K562 (cell line): ENCODE measurements around the gene PRRT1. TPM values are rescaled to one million over a fixed set of nuclear protein-coding genes. Genes with fewer than 3 reads are reported as not detected.
A peak's percentile ranks its signal among the peaks of the same experiment; 100 is the strongest.

Experiments
- NFE2L1 ChIP-seq: fragments of 450-650 bp; IDR thresholded peaks from 2 replicates; pipeline ENCODE4 v1.6.1; 2016; ENCODE audit warnings: missing genetic modification characterization, low read depth, mild to moderate bottlenecking, missing compliant biosample characterization, moderate library complexity, borderline replicate concordance
- RBM34 ChIP-seq: fragments of 200-400 bp; formaldehyde crosslinking; IDR thresholded peaks from 2 replicates; pipeline ENCODE4 v1.6.1; 2018; ENCODE audit warnings: low read length, borderline replicate concordance; ENCODE audit not compliant: insufficient read depth
- ZNF780A ChIP-seq: fragments of 250-450 bp; sonication (Bioruptor Pico); IDR thresholded peaks from 2 replicates; pipeline ENCODE4 v1.5.0; 2021; ENCODE audit warnings: mild to moderate bottlenecking
- polyA plus RNA-seq, 8 experiments: library from polyadenylated mRNA; depleted of rRNA in 4 of 8; stranded (reverse) in 5 of 8; unstranded in 3 of 8; fragments of >200 nt; fragmentation: Nextera tagmentation in 2 of 8; fragmentation: Illumina TruSeq in 1 of 8; extraction: Ambion mirVana in 2 of 8; extraction: Trizol in 1 of 8; gene quantifications; 2 replicates each; pipeline versions ENCODE4 v1.2.1 to v1.2.3, GENCODE V29; 2011 to 2014; ENCODE audit warnings: inconsistent platforms in 1 of 8, missing spikeins in 1 of 8
- total RNA-seq, 7 experiments: library from RNA; depleted of rRNA in 6 of 7; stranded (reverse); fragments of >200 nt in 6 of 7; fragmentation: Illumina TruSeq in 2 of 7; extraction: Trizol in 2 of 7; gene quantifications; 2 replicates each; pipeline versions ENCODE4 v1.2.1 to v1.2.3, GENCODE V29; 2011 to 2021; ENCODE audit warnings: low replicate concordance in 1 of 7
- TF ChIP-seq, protein P1 (sequence below), 2 experiments: fragments of 450-650 bp in 1 of 2; sonication (generic) in 1 of 2; formaldehyde crosslinking in 1 of 2; IDR thresholded peaks; 2 replicates each; pipeline versions ENCODE4 v1.7.1 to v1.9.0; 2016 to 2022; ENCODE audit warnings: inconsistent platforms in 1 of 2, mild to moderate bottlenecking in 1 of 2, missing genetic modification reagents in 1 of 2
- TF ChIP-seq, protein P2 (sequence below): fragments of 150-350 bp; conservative IDR thresholded peaks from 2 replicates; pipeline ENCODE4 v1.6.1; 2014; ENCODE audit warnings: low read length
- TF ChIP-seq, protein P3 (sequence below): fragments of 450-650 bp; formaldehyde crosslinking; IDR thresholded peaks from 2 replicates; pipeline ENCODE4 v1.4.0; 2020; ENCODE audit warnings: mild to moderate bottlenecking, moderate library complexity
- TF ChIP-seq, protein P4 (sequence below): fragments of 450-650 bp; formaldehyde crosslinking; IDR thresholded peaks from 2 replicates; pipeline ENCODE4 v1.4.0; 2022; ENCODE audit warnings: missing genetic modification characterization
- TF ChIP-seq, protein P5 (sequence below): fragments of 450-650 bp; IDR thresholded peaks from 2 replicates; pipeline ENCODE4 v1.6.1; 2016; ENCODE audit warnings: borderline replicate concordance

PRRT1 gene
- total and polyA plus RNA-seq, 9 of the 15 experiments (the other 6 are each of a cell fraction or from before 2014, with no cell fraction given): 0.14 to 3.5 (median 0.41) TPM

DNA sequence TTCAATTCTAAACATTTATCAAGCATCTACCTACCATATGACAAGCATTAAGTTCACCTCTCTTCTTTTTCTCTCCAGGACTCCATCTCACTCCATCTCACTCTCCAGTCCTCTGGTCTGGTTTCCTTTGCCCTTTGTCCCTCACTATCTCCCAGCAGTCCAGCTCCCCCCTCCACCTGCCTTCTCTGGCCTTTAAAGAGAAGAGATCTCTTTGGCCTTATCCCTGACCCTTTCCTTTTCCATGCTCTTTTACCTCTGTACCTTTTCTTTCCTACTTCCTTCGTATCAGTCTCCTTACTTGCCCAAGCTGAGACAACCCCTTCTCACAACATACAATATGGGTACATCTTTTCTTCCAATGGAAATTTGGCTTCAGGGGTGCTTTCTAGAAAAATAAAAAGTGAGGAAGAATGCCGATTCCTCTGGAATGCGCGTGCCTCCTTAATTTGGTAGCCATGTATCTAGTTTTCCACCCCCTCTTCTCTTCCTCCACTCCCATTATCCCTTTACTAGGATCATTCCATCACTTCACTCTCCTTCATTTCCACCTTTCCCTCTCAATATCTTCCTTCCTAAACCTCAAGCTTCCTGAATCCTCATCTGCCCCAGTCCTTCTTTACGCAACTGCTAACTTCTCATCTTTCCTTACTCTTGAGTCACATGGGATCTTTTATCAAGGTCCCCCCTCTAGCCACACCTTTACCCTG, 24.9 kb upstream of the PRRT1 start (continued):
- TF ChIP-seq, protein P1, sequence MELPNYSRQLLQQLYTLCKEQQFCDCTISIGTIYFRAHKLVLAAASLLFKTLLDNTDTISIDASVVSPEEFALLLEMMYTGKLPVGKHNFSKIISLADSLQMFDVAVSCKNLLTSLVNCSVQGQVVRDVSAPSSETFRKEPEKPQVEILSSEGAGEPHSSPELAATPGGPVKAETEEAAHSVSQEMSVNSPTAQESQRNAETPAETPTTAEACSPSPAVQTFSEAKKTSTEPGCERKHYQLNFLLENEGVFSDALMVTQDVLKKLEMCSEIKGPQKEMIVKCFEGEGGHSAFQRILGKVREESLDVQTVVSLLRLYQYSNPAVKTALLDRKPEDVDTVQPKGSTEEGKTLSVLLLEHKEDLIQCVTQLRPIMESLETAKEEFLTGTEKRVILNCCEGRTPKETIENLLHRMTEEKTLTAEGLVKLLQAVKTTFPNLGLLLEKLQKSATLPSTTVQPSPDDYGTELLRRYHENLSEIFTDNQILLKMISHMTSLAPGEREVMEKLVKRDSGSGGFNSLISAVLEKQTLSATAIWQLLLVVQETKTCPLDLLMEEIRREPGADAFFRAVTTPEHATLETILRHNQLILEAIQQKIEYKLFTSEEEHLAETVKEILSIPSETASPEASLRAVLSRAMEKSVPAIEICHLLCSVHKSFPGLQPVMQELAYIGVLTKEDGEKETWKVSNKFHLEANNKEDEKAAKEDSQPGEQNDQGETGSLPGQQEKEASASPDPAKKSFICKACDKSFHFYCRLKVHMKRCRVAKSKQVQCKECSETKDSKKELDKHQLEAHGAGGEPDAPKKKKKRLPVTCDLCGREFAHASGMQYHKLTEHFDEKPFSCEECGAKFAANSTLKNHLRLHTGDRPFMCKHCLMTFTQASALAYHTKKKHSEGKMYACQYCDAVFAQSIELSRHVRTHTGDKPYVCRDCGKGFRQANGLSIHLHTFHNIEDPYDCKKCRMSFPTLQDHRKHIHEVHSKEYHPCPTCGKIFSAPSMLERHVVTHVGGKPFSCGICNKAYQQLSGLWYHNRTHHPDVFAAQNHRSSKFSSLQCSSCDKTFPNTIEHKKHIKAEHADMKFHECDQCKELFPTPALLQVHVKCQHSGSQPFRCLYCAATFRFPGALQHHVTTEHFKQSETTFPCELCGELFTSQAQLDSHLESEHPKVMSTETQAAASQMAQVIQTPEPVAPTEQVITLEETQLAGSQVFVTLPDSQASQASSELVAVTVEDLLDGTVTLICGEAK (IDR thresholded peaks at IDR 0.05): peak; percentile 10; the same call in 1 of the 2 replicates
- TF ChIP-seq, protein P1 (CRISPR knock-in tag; IDR thresholded peaks at IDR 0.05): no peak
- TF ChIP-seq, protein P2, sequence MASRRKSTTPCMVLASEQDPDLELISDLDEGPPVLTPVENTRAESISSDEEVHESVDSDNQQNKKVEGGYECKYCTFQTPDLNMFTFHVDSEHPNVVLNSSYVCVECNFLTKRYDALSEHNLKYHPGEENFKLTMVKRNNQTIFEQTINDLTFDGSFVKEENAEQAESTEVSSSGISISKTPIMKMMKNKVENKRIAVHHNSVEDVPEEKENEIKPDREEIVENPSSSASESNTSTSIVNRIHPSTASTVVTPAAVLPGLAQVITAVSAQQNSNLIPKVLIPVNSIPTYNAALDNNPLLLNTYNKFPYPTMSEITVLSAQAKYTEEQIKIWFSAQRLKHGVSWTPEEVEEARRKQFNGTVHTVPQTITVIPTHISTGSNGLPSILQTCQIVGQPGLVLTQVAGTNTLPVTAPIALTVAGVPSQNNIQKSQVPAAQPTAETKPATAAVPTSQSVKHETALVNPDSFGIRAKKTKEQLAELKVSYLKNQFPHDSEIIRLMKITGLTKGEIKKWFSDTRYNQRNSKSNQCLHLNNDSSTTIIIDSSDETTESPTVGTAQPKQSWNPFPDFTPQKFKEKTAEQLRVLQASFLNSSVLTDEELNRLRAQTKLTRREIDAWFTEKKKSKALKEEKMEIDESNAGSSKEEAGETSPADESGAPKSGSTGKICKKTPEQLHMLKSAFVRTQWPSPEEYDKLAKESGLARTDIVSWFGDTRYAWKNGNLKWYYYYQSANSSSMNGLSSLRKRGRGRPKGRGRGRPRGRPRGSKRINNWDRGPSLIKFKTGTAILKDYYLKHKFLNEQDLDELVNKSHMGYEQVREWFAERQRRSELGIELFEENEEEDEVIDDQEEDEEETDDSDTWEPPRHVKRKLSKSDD: no peak
- TF ChIP-seq, protein P3, sequence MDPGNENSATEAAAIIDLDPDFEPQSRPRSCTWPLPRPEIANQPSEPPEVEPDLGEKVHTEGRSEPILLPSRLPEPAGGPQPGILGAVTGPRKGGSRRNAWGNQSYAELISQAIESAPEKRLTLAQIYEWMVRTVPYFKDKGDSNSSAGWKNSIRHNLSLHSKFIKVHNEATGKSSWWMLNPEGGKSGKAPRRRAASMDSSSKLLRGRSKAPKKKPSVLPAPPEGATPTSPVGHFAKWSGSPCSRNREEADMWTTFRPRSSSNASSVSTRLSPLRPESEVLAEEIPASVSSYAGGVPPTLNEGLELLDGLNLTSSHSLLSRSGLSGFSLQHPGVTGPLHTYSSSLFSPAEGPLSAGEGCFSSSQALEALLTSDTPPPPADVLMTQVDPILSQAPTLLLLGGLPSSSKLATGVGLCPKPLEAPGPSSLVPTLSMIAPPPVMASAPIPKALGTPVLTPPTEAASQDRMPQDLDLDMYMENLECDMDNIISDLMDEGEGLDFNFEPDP (CRISPR knock-in tag): no peak
- TF ChIP-seq ZNF780A (CRISPR knock-in tag) (no peak), NFE2L1 (tag) (no peak), RBM34 (no peak)
- TF ChIP-seq, protein P4, sequence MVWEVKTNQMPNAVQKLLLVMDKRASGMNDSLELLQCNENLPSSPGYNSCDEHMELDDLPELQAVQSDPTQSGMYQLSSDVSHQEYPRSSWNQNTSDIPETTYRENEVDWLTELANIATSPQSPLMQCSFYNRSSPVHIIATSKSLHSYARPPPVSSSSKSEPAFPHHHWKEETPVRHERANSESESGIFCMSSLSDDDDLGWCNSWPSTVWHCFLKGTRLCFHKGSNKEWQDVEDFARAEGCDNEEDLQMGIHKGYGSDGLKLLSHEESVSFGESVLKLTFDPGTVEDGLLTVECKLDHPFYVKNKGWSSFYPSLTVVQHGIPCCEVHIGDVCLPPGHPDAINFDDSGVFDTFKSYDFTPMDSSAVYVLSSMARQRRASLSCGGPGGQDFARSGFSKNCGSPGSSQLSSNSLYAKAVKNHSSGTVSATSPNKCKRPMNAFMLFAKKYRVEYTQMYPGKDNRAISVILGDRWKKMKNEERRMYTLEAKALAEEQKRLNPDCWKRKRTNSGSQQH (CRISPR knock-in tag): peak; percentile 54; the same call in 1 of the 2 replicates
- TF ChIP-seq, protein P5, sequence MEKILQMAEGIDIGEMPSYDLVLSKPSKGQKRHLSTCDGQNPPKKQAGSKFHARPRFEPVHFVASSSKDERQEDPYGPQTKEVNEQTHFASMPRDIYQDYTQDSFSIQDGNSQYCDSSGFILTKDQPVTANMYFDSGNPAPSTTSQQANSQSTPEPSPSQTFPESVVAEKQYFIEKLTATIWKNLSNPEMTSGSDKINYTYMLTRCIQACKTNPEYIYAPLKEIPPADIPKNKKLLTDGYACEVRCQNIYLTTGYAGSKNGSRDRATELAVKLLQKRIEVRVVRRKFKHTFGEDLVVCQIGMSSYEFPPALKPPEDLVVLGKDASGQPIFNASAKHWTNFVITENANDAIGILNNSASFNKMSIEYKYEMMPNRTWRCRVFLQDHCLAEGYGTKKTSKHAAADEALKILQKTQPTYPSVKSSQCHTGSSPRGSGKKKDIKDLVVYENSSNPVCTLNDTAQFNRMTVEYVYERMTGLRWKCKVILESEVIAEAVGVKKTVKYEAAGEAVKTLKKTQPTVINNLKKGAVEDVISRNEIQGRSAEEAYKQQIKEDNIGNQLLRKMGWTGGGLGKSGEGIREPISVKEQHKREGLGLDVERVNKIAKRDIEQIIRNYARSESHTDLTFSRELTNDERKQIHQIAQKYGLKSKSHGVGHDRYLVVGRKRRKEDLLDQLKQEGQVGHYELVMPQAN: peak; percentile 68; the same call in 1 of the 2 replicates
